SK-N-SH (cell line): Measurements from ENCODE around the gene FOXI1.

Experiments
- JUND ChIP-seq: IDR thresholded peaks from 2 replicates; pipeline ENCODE4 v1.4.0; 2012
- POLR2AphosphoS5 ChIP-seq: IDR thresholded peaks from 2 replicates; pipeline ENCODE4 v1.6.1; 2012; ENCODE audit warnings: low read depth, low read length
- TF ChIP-seq, protein P1 (sequence below): fragments of 150-350 bp; IDR thresholded peaks from 2 replicates; pipeline ENCODE4 v1.6.1; 2017; ENCODE audit warnings: antibody characterized with exemption, low read length, low read depth, borderline replicate concordance
- TF ChIP-seq, protein P2 (sequence below): fragments of 200-600 bp; sonication (generic); IDR thresholded peaks from 2 replicates; pipeline ENCODE4 v1.6.1; 2017; ENCODE audit warnings: antibody characterized with exemption, mild to moderate bottlenecking, moderate library complexity

- TF ChIP-seq JUND (no peak), POLR2AphosphoS5 (no peak)
- TF ChIP-seq, protein P1, sequence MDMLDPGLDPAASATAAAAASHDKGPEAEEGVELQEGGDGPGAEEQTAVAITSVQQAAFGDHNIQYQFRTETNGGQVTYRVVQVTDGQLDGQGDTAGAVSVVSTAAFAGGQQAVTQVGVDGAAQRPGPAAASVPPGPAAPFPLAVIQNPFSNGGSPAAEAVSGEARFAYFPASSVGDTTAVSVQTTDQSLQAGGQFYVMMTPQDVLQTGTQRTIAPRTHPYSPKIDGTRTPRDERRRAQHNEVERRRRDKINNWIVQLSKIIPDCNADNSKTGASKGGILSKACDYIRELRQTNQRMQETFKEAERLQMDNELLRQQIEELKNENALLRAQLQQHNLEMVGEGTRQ: no peak
- TF ChIP-seq, protein P2, sequence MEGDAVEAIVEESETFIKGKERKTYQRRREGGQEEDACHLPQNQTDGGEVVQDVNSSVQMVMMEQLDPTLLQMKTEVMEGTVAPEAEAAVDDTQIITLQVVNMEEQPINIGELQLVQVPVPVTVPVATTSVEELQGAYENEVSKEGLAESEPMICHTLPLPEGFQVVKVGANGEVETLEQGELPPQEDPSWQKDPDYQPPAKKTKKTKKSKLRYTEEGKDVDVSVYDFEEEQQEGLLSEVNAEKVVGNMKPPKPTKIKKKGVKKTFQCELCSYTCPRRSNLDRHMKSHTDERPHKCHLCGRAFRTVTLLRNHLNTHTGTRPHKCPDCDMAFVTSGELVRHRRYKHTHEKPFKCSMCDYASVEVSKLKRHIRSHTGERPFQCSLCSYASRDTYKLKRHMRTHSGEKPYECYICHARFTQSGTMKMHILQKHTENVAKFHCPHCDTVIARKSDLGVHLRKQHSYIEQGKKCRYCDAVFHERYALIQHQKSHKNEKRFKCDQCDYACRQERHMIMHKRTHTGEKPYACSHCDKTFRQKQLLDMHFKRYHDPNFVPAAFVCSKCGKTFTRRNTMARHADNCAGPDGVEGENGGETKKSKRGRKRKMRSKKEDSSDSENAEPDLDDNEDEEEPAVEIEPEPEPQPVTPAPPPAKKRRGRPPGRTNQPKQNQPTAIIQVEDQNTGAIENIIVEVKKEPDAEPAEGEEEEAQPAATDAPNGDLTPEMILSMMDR: no peak
Measured at GRCh38 chr5:170139786-170140335, 34.2 kb downstream of the FOXI1 start.
